ENCODE results near the gene MLC1. TPM values are rescaled to one million over a fixed set of nuclear protein-coding genes. Genes with fewer than 3 reads are reported as not detected.
A peak's percentile ranks its signal among the peaks of the same experiment; 100 is the strongest.

MLC1 gene
- total and polyA plus RNA-seq, 2 experiments from 2014 or later, result 0.27 to 0.32 TPM

DNA sequence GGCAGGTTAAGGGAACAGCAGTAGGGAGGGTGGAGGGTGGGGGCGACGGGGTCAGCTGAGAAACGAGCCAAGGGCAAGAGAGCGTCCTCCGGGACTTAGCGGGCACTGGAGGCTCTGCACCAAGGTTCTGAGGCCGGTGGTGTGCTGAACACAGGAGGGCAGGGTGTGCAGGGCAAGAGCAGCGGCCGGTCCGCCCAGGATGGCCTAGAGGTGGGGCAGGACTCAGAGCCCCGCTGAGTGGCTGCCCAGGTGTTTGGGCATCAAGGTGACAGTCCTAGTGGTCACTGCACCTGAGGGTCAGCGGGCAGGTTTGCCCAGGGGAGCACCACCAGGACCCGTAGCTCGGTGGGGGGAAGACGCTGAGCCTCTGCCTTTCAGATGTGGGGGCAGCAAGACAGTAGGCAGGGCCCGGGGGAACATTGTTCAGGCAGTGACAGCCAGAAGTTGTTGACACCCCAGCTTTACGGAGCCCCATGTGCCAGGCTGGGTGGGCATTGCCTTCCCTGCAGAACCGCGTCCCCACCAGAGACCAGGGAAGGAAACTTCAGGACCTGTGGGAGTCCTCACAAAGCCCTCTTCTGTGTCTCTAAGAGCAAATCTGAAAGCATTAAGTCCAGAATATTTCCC lies 22.6 kb downstream of the MLC1 start:
- H3K36me3 ChIP-seq, result no peaks in the 10 kb centered on the region
- H3K27me3 ChIP-seq, result peaks cover 12% of the 10 kb centered on the region
- no peaks in the 10 kb centered on the region for H3K9me3 ChIP-seq (ENCODE audit: low read depth)
- TF ChIP-seq, protein P1, sequence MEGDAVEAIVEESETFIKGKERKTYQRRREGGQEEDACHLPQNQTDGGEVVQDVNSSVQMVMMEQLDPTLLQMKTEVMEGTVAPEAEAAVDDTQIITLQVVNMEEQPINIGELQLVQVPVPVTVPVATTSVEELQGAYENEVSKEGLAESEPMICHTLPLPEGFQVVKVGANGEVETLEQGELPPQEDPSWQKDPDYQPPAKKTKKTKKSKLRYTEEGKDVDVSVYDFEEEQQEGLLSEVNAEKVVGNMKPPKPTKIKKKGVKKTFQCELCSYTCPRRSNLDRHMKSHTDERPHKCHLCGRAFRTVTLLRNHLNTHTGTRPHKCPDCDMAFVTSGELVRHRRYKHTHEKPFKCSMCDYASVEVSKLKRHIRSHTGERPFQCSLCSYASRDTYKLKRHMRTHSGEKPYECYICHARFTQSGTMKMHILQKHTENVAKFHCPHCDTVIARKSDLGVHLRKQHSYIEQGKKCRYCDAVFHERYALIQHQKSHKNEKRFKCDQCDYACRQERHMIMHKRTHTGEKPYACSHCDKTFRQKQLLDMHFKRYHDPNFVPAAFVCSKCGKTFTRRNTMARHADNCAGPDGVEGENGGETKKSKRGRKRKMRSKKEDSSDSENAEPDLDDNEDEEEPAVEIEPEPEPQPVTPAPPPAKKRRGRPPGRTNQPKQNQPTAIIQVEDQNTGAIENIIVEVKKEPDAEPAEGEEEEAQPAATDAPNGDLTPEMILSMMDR (IDR thresholded peaks at IDR 0.05; ENCODE audit: low read depth, low read length), result no peak
- peaks cover 21% of the 10 kb centered on the region for H3K4me1 ChIP-seq (ENCODE audit: low read depth)
- DNase-seq (ENCODE audit: low read depth in 1 of 2, low spot score in 1 of 2), result no peak
- H3K4me3 ChIP-seq, result no peak overlapping the region
- no peak overlapping the region for H3K27ac ChIP-seq

DNA sequence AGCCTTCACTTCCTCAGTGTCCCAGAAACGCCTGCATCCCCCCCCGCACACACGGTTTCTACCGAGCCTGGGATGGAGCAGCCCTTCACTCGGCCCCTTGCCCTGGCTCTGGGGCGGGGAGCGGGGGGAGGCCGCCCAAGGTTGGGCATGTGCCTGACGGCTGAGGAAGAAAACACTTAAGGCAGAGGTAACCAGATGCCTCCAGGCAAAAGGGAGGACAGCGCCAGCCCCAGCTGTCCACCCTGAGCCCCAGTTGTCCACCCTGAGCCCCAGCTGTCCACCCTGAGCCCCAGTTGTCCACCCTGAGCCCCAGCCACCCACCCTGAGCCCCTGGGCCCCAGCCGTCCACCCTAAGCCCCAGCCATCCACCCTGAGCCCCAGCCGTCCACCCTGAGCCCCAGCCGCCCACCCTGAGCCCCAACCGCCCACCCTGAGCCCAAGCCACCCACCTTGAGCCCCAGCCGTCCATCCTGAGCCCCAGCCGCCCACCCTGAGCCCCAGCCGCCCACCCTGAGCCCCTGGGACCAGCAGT lies 23.3 kb downstream of the MLC1 start:
- Histone ChIP-seq H3K4me1 (ENCODE audit: low read depth) (peaks cover 21% of the 10 kb centered on the region), H3K27ac (no peak overlapping the region), H3K4me3 (no peak overlapping the region), H3K9me3 (ENCODE audit: low read depth) (no peaks in the 10 kb centered on the region), H3K27me3 (peaks cover 12% of the 10 kb centered on the region), H3K36me3 (no peaks in the 10 kb centered on the region)
- TF ChIP-seq, protein P1 (IDR thresholded peaks at IDR 0.05; ENCODE audit: low read depth, low read length), result no peak
- no peak for DNase-seq (ENCODE audit: low read depth in 1 of 2, low spot score in 1 of 2)

DNA sequence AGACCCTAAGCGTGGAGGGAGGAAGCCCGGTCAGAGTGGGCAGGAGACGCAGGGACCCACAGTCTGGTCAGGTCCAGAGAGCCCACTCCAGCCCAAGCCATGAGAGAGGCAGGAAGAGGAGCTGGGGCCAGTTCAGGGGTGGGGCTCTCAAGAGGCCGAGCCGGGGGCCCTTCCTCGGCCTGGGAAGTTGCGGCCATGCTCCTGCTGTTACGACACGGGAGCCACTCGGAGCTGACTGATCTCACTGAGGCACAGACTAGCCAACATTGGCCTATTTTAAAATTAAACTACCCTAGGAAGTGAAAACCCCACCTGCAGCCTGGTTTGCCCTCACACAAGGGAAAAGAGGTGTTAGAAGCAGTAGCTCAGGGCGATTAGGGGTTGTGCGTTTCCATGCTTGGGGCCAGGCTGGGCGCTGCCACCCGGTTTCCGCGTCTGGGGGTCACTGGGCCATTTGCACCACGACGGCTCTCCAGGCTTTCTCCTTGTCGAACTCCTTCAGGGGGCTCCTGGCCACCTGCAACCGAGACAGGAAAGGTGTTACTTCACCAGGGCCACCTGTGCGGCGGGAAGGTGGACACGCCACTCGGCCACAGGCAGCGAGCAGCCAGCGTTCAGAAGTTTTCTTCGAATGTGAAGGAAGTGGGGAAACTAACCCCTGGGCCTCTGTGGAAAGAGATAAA lies 23.9 kb downstream of the MLC1 start:
- TF ChIP-seq, protein P1 (IDR thresholded peaks at IDR 0.05; ENCODE audit: low read depth, low read length), result no peak
- H3K36me3 ChIP-seq, result no peaks in the 10 kb centered on the region
- DNase-seq (ENCODE audit: low read depth in 1 of 2, low spot score in 1 of 2), result no peak
- H3K27ac ChIP-seq, result no peak overlapping the region
- H3K4me3 ChIP-seq, result no peak overlapping the region
- peaks cover 21% of the 10 kb centered on the region for H3K4me1 ChIP-seq (ENCODE audit: low read depth)
- no peaks in the 10 kb centered on the region for H3K9me3 ChIP-seq (ENCODE audit: low read depth)
- peaks cover 12% of the 10 kb centered on the region for H3K27me3 ChIP-seq

DNA sequence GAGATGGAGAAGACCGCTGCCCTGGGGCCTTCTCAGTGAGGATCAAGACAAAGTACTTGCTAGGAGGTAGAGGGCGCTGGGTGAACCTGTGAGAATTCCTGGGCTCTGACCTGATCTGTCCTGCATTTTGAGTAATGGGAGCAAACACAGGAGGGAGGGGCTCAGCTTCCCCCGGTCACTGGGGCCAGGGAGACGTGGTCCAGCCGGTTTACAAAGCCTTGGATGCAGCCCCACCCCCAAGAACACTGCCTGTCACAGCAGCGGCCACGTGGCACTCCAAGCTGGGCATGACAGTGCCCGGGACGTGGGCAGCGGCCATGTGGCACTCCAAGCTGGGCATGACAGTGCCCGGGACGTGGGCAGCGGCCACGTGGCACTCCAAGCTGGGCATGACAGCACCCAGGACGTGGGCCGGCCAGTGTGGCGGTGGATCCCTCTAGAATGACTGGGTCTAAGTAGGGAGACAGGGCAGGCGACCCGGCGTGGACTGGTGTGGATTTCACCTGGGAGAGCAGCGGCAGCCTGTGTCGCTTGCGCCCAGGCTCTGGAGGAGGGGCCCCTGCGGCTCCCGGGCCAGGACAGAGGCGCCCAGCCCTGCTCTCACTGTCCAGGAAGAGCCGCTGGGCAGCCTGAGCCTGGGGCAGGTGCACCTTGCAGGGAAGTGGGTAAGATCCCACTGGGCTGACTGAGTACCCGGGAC lies 24.6 kb downstream of the MLC1 start:
- H3K27me3 ChIP-seq, result peaks cover 12% of the 10 kb centered on the region
- no peak overlapping the region for H3K4me3 ChIP-seq
- TF ChIP-seq, protein P1 (IDR thresholded peaks at IDR 0.05; ENCODE audit: low read depth, low read length), result no peak
- peaks cover 21% of the 10 kb centered on the region for H3K4me1 ChIP-seq (ENCODE audit: low read depth)
- H3K9me3 ChIP-seq (ENCODE audit: low read depth), result no peaks in the 10 kb centered on the region
- DNase-seq (ENCODE audit: low read depth in 1 of 2, low spot score in 1 of 2), result no peak
- H3K36me3 ChIP-seq, result no peaks in the 10 kb centered on the region
- no peak overlapping the region for H3K27ac ChIP-seq

DNA sequence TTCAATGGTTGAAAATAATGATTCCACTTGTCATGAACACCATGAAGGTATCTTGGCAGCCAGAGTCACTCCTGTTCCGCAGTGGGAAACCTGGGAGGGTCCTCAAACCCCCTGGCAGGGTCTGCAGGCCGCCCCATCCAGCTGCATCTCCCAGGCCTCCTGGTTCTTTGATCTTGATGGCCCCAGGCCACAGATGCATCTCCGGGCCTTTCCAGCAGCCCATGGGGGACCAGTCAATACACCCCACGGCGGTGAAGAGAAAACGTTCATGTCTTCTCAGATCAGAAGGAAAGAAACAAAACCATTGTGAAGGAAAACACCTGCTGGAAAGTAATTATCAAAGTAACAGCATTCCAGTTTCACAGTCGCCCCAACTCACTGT lies 25.4 kb downstream of the MLC1 start:
- Histone ChIP-seq H3K9me3 (ENCODE audit: low read depth) (no peaks in the 10 kb centered on the region), H3K27me3 (peaks cover 12% of the 10 kb centered on the region), H3K4me1 (ENCODE audit: low read depth) (peaks cover 21% of the 10 kb centered on the region), H3K36me3 (no peaks in the 10 kb centered on the region), H3K4me3 (no peak overlapping the region), H3K27ac (peak overlapping the region; percentile 14)
- TF ChIP-seq, protein P1 (IDR thresholded peaks at IDR 0.05; ENCODE audit: low read depth, low read length), result no peak
- DNase-seq (ENCODE audit: low read depth in 1 of 2, low spot score in 1 of 2), result no peak
